Ascending aorta (tissue), 2 donors: ENCODE measurements around the gene CHN2. TPM values are rescaled to one million over a fixed set of nuclear protein-coding genes. Genes with fewer than 3 reads are reported as not detected.

Source experiments
- DNase-seq, 2 donors: peaks; one replicate each; pipeline ENCODE4 v3.0.0-alpha.2; 2019; ENCODE audit warnings: low spot score in 2 of 2
- H3K27ac ChIP-seq, 2 donors: fragments of 200-600 bp; sonication (generic); one replicate each; pipeline ENCODE4 v1.5.1; 2016 to 2017; ENCODE audit warnings: mild to moderate bottlenecking in 1 of 2
- H3K27me3 ChIP-seq: fragments of 200-600 bp; sonication (generic); one replicate; pipeline ENCODE4 v1.5.1; 2017
- H3K36me3 ChIP-seq, 2 donors: fragments of 200-600 bp; sonication (generic); one replicate each; pipeline ENCODE4 v1.5.1; 2016
- H3K4me1 ChIP-seq, 2 donors: fragments of 200-600 bp; sonication (generic); one replicate each; pipeline ENCODE4 v1.5.1; 2016 to 2017; ENCODE audit warnings: mild to moderate bottlenecking in 1 of 2
- H3K4me3 ChIP-seq, 2 donors: fragments of 200-600 bp; sonication (generic); one replicate each; pipeline ENCODE4 v1.5.1; 2016 to 2017; ENCODE audit warnings: mild to moderate bottlenecking in 1 of 2
- H3K9me3 ChIP-seq, 2 donors: fragments of 200-600 bp; sonication (generic); one replicate each; pipeline ENCODE4 v1.5.1; 2016
- intact Hi-C: fragments of 100-400 bp; cut with DNase I; formaldehyde crosslinking; loops from one replicate; pipeline ENCODE4 v1.15.1; 2023
- total RNA-seq: library from RNA; depleted of rRNA; stranded (reverse); fragments of >200 nt; gene quantifications from one replicate; pipeline ENCODE4 v1.1.0, GENCODE V29; 2016
- TF ChIP-seq, protein P1 (sequence below), 3 experiments: fragments of 200-600 bp in 2 of 3; fragments of 450-650 bp in 1 of 3; sonication (generic) in 2 of 3; IDR thresholded peaks; one replicate each; pipeline ENCODE4 v1.5.1; 2016 to 2019; ENCODE audit warnings: antibody characterized with exemption in 3 of 3, mild to moderate bottlenecking in 1 of 3, moderate library complexity in 1 of 3

CHN2 gene
- total RNA-seq, 1 donor from 2014 or later, result 8.7 TPM

DNA sequence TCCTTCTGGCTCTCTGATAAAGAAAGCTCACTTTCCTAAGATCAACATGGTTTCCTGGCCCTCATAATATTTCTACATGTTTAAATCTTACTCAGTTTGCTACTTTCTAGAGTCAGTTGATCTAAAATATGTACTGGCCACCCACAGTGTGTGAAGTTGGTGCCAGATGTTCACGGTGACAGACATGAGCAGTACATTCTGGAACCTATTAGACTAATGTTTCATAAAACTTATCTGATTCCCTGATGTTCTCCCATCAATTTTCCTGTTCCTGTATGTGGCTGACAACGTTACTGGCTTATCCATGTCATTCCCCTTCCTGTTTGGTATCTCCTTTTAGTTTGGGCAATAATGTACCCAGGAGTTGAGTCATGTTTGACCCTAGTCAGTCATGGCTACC lies 34.5 kb upstream of the CHN2 start:
- H3K4me1 ChIP-seq, result no peaks in the 10 kb centered on the region
- no peaks in the 10 kb centered on the region for H3K36me3 ChIP-seq
- no peak for DNase-seq
- no peaks in the 10 kb centered on the region for H3K27me3 ChIP-seq
- no peaks in the 10 kb centered on the region for H3K9me3 ChIP-seq
- intact Hi-C loops, result no loop called here
- H3K4me3 ChIP-seq, result no peak overlapping the region
- no peak overlapping the region for H3K27ac ChIP-seq
- TF ChIP-seq, protein P1, sequence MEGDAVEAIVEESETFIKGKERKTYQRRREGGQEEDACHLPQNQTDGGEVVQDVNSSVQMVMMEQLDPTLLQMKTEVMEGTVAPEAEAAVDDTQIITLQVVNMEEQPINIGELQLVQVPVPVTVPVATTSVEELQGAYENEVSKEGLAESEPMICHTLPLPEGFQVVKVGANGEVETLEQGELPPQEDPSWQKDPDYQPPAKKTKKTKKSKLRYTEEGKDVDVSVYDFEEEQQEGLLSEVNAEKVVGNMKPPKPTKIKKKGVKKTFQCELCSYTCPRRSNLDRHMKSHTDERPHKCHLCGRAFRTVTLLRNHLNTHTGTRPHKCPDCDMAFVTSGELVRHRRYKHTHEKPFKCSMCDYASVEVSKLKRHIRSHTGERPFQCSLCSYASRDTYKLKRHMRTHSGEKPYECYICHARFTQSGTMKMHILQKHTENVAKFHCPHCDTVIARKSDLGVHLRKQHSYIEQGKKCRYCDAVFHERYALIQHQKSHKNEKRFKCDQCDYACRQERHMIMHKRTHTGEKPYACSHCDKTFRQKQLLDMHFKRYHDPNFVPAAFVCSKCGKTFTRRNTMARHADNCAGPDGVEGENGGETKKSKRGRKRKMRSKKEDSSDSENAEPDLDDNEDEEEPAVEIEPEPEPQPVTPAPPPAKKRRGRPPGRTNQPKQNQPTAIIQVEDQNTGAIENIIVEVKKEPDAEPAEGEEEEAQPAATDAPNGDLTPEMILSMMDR (IDR thresholded peaks at IDR 0.05), result no peak

DNA sequence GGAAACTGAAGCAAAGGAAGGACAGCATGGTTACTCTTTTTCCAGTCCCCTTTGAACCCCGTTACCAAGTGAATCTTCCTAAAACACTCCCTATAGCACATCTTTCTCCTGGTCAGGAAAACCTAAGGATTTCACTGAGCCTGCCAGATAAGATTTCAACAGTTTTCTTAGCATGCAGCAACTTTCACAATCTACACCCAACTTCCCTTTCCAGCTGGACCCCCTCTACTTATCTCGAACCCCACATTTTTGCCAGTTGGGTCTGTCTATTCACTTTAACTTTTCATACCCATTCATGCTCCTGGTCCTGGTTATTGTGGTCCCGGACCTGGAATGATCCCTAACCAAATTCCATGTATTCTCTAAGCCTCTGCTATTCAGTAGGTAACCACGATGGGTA lies 33.3 kb upstream of the CHN2 start:
- DNase-seq, result no peak
- TF ChIP-seq, protein P1 (IDR thresholded peaks at IDR 0.05), result no peak
- no peak overlapping the region for H3K4me3 ChIP-seq
- H3K4me1 ChIP-seq, result no peaks in the 10 kb centered on the region
- H3K27ac ChIP-seq, result no peak overlapping the region
- no peaks in the 10 kb centered on the region for H3K27me3 ChIP-seq
- intact Hi-C loops, result no loop called here
- H3K9me3 ChIP-seq, result peaks cover 0 to 6% of the 10 kb centered on the region in 2 donors
- H3K36me3 ChIP-seq, result no peaks in the 10 kb centered on the region

DNA sequence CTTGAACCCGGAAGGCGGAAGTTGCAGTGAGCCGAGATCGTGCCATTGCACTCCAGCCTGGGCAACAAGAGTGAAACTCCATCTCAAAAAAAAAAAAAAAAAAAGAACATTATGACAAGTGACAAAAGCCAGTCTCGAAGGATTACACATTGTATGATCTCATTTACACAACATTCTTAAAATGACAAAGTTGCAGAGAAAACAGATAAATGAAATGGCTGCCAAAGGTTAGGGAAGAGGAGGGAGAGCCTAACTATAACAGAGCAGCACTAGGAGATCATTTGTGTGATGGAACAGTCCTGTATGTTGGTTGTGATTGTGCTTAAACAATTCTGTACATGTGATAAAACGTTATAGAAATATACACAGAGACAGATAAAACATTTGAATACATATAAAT lies 32.0 kb upstream of the CHN2 start:
- Histone ChIP-seq H3K4me3 (no peak overlapping the region), H3K36me3 (no peaks in the 10 kb centered on the region), H3K27me3 (no peaks in the 10 kb centered on the region), H3K27ac (no peak overlapping the region), H3K9me3 (peaks cover 0 to 6% of the 10 kb centered on the region in 2 donors), H3K4me1 (no peaks in the 10 kb centered on the region)
- TF ChIP-seq, protein P1 (IDR thresholded peaks at IDR 0.05), result no peak
- DNase-seq, result no peak
- intact Hi-C loops, result no loop called here

DNA sequence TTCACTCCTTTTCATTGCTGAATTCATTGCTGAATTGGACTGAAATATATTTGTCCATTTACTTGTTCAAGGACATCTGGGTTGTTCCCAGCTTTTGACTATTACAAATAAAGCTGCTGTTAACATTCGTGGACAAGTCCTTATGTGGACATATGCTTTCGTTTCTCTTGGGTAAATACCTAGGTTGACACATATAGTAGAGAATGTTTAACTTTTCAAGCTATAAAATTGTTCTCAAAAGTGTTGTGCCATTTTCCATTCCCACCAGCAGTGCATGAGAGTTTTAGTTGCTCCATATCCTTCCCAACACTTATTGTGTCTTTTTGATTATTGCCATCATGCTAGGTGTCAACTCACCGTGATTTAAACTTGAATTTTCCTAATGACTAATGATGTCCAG lies 30.7 kb upstream of the CHN2 start:
- intact Hi-C loops, result no loop called here
- H3K4me1 ChIP-seq, result no peaks in the 10 kb centered on the region
- no peak overlapping the region for H3K4me3 ChIP-seq
- DNase-seq, result no peak
- H3K36me3 ChIP-seq, result no peaks in the 10 kb centered on the region
- peaks cover 0 to 6% of the 10 kb centered on the region in 2 donors for H3K9me3 ChIP-seq
- TF ChIP-seq, protein P1 (IDR thresholded peaks at IDR 0.05), result no peak
- no peaks in the 10 kb centered on the region for H3K27me3 ChIP-seq
- no peak overlapping the region for H3K27ac ChIP-seq

DNA sequence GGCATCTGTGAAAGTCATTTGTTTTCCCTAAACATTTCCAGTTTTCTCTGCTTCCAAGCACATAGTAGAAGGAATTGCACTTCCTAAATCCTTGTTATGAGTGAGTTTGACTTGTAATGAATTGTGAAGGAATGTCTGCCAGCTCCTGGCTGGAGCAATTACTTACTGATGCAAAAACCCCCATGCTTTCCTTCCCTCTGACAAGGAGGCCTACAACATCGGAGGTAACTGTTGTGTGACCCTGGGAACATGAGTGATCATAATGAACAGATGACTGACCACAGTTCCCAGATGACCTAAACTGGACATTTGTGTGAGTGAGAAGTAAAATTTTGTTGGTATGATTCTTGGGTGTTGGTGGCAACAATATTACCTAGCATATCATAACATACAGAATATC lies 26.9 kb upstream of the CHN2 start:
- no peak overlapping the region for H3K27ac ChIP-seq
- no peaks in the 10 kb centered on the region for H3K4me1 ChIP-seq
- no peaks in the 10 kb centered on the region for H3K36me3 ChIP-seq
- intact Hi-C loops, result no loop called here
- no peaks in the 10 kb centered on the region for H3K27me3 ChIP-seq
- DNase-seq, result no peak
- TF ChIP-seq, protein P1 (IDR thresholded peaks at IDR 0.05), result no peak
- no peak overlapping the region for H3K4me3 ChIP-seq
- peaks cover 0 to 6% of the 10 kb centered on the region in 2 donors for H3K9me3 ChIP-seq

DNA sequence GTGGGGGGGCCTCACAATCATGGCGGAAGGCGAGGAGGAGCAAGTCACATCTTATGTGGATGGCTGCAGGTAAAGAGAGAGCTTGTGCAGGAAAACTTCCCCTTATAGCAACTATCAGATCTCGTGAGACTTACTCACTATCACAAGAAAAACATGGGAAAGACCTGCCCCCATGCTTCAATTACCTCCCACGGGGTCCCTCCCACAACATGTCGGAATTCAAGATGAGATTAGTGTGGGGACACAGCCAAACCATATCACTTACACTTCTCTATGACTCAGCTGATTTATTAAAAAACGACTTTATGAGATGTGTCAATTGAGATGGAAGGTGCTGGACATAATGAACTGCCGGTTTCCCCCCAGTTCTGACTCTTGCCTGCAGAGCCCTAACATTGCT lies 23.8 kb upstream of the CHN2 start:
- no peak overlapping the region for H3K27ac ChIP-seq

More for the DNA sequence above, 23.8 kb upstream of the CHN2 start:
- DNase-seq, result no peak
- peaks cover 0 to 5% of the 10 kb centered on the region in 2 donors for H3K9me3 ChIP-seq
- H3K4me1 ChIP-seq, result no peaks in the 10 kb centered on the region
- no peak overlapping the region for H3K4me3 ChIP-seq
- TF ChIP-seq, protein P1 (IDR thresholded peaks at IDR 0.05), result no peak
- H3K36me3 ChIP-seq, result no peaks in the 10 kb centered on the region
- no peaks in the 10 kb centered on the region for H3K27me3 ChIP-seq
- intact Hi-C loops, result no loop called here
